ENCODE results near the gene NDST1. TPM values are rescaled to one million over a fixed set of nuclear protein-coding genes. Genes with fewer than 3 reads are reported as not detected.

Gene NDST1
- under 1 TPM; 0.39 to 0.93 TPM for total RNA-seq

GRCh38 chr5:150507474-150508276, at the start of gene NDST1:
Gene NDST1, plus strand, starts transcription at chr5:150508131. Its CDS starts 13,124 bp downstream, at chr5:150521255.

Other genes with a start within 250 kb of the NDST1 start
- not detected for gene CAMK2A, start 218.4 kb upstream of the NDST1 start, total RNA-seq
- not detected for gene ARSI, start 205.2 kb upstream of the NDST1 start, total RNA-seq
- 10 to 100 TPM; 51.1 to 56.0 TPM for gene TCOF1, start 150.4 kb upstream of the NDST1 start, total RNA-seq
- 100 to 1,000 TPM; 597 to 608 TPM for gene CD74, start 95.2 kb upstream of the NDST1 start, total RNA-seq
- 1,000 to 10,000 TPM; 4,054 to 4,225 TPM for gene RPS14, start 58.4 kb upstream of the NDST1 start, total RNA-seq
- under 1 TPM; 0.05 to 0.25 TPM for gene SYNPO, start 132.5 kb downstream of the NDST1 start, total RNA-seq
- under 1 TPM in 1 of 2 experiments, not detected in 1; 0.20 TPM for gene MYOZ3, start 153.1 kb downstream of the NDST1 start, total RNA-seq
- gene RBM22, start 192.9 kb downstream of the NDST1 start, total RNA-seq: 10 to 100 TPM; 59.3 to 62.9 TPM

Data from activated naive CD4-positive, alpha-beta T cell treated with anti-CD3 and anti-CD28 coated beads, Interleukin-2, amount 10 ng/mL, durations not matched to agents 5 hours and 36 hours (primary cell).